Left renal cortex interstitium (tissue), 4 donors: ENCODE results near the gene CELSR2. TPM values are rescaled to one million over a fixed set of nuclear protein-coding genes. Genes with fewer than 3 reads are reported as not detected.

Experiments
- DNase-seq, 4 donors: peaks; one replicate each; pipeline ENCODE4 v3.0.0-alpha.2; 2013; ENCODE audit warnings: low read depth in 4 of 4, low spot score in 2 of 4, missing footprints in 1 of 4
- polyA plus RNA-seq, 4 donors: library from polyadenylated mRNA; unstranded; fragments of 120-200 nt; gene quantifications; one replicate each; pipeline ENCODE4 v1.2.1, GENCODE V29; 2013; ENCODE audit not compliant: insufficient read length in 4 of 4

CELSR2 gene
- polyA plus RNA-seq, 4 donors: 23.6 to 46.9 (median 32.9) TPM

GRCh38 chr1:109225711-109226445 is 23.5 kb upstream of the CELSR2 start:
- no peak for DNase-seq

DNA sequence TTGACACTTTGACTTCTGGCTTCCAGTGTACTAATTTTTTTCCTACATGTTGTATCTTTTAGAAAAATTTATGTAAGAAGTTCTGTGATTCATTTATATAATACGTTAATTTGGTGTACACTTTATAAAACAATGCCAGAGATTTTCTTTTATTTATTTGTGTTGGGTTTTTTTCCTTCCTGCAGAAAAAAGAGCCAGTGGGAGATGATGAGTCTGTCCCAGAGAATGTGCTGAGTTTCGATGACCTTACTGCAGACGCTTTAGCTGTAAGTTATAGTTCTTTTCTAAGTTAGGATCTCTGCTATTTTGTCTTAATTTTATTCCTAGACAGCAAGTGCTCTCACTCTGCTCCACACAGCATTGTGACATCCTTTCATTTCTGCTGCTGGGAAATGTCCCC is 21.2 kb upstream of the CELSR2 start:
- no peak for DNase-seq

GRCh38 chr1:109229531-109230127 is 19.7 kb upstream of the CELSR2 start:
- DNase-seq: no peak

- no peak for DNase-seq
Observed at GRCh38 chr1:109231066-109231465, 18.3 kb upstream of the CELSR2 start.

- no peak for DNase-seq
Observed at GRCh38 chr1:109235137-109235536, 14.2 kb upstream of the CELSR2 start.

DNA sequence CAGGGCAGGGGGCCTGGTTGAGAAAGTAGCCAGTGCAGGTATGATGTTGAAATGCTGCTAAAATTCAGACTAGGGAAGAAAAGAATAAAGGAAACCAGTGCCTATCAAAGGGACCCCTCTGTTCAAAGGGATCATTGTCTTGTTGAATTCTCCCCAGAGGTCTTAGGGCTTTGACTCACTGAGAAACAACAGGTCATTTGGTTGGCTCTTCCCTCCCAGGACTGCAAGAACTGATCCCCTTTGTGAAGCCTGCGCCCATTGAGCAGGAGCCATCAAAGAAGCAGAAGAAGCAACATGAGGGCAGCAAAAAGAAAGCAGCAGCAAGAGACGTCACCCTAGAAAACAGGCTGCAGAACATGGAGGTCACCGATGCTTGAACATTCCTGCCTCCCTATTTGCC is 11.8 kb upstream of the CELSR2 start:
- DNase-seq: no peak

- no peak for DNase-seq
Observed at GRCh38 chr1:109238382-109238781, 11.0 kb upstream of the CELSR2 start.

GRCh38 chr1:109239047-109239408 is 10.3 kb upstream of the CELSR2 start:
- DNase-seq: no peak

GRCh38 chr1:109239409-109240068 is 9.8 kb upstream of the CELSR2 start:
- no peak for DNase-seq

- DNase-seq: no peak
Observed at GRCh38 chr1:109240158-109241152, 8.9 kb upstream of the CELSR2 start.

DNA sequence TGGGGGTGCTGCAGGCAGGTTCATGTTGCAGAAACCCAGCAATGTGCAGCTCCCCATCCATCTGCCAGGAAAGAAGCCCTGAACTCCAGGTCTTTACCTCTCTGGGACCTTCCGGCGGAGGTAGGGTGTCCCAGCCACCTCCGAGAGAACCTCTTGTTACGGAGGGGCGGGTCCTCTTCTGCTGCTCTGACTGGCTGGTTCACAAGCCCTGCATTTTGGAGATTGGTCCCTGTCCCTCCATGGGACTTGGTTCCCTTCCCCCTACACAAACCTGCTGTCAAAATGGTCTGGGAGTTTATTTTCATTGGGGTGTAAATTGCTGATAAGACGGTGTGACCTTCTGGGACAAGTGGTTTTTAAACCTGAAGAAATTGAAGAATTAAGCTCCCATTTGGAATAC is 8.0 kb upstream of the CELSR2 start:
- DNase-seq: no peak

DNA sequence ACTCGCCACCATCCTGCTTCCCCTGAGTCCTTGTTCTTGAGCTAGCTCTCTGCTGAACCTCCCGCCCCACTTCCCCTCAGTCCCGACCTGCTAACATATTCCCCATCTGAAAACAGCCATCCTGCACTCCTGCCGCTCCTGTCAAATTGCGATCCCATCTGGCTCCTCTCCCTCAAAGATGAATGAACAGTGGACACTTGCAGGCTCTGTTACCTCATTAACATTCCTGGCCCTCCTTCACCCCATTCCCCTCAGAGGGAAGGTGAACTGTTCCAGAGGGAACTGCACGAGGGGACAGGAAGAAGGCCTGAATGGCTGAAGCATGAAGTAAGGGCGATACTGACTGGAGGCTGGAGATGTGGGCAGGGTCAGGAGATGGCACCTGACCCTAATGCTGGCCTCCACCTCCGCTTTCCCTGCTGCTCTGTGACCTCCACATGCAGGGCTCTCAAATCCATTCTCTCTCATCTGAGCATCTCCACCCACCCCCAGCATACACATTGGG is 7.4 kb upstream of the CELSR2 start:
- DNase-seq: no peak

- DNase-seq: no peak
Observed at GRCh38 chr1:109242387-109242786, 7.0 kb upstream of the CELSR2 start.

DNA sequence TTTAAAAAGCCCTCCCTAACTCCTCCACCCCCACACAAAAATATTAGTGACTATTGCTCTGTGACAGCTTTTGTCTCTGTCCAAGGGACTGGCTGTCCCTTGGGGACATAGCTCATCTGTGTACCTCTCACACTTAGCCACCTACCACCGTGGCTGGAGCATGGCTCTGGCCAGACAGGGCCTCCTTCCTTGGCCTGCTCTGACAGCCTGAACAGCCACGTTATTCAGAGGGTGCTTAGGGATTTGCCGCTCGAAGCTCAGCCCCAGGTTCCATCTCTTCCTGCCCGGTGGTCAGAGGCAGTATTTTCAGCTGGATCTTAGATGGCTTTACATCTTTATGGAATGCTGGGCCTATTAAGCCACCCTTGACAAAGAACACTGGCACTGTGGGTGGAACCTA is 6.1 kb upstream of the CELSR2 start:
- DNase-seq: no peak

DNA sequence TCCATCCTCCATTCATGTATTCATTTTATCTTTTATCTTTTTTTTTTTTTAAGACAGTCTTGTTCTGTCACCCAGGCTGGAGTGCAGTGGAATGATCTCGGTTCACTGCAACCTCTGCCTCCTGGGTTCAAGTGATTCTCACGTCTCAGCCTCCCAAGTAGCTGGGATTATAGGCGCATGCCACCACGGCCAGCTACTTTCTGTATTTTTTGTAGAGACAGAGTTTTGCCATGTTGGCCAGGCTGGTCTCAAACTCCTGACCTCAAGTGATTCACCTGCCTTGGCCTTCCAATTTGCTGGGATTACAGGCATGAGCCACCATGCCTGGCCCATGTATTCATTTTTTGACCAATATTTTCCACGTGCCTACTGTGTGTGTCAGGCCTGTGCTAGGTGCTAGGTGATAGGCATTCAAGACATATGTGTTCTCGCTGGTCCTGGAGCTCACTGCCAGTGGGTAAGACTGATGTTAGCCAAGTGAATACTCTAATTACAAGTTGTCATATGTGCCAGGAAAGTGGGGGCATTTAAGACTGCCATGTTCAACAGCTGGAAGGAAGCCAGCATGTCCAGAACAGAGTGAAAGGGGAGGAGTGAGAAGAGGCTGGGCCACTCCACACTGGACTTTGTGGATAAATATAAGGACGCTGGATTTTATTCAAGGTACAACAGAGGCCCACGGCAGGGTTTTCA is 5.3 kb upstream of the CELSR2 start:
- no peak for DNase-seq

GRCh38 chr1:109246141-109246551 is 3.2 kb upstream of the CELSR2 start:
- no peak for DNase-seq

- no peak for DNase-seq
Observed at GRCh38 chr1:109247401-109248365, 1.7 kb upstream of the CELSR2 start.

DNA sequence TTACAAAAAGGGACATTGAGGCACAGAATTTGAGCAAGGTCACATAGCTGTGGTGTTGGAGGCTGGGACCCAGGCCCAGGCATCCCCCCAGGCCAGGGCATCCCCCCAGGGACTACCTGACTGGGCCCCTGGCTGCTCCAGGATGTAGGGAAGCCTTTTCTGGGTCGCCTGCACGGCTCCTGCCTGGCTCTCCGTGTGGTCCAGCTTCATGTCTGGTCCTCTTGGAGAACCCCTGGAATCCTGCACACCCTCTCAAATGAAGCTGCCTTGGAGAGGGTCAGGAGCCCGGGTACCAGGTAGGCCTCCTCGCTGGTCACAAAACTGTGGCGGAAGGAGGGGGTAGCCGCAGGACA is 919 bp upstream of the CELSR2 start:
- DNase-seq: no peak
